T-helper 2 cell treated with Interferon-gamma antibody and Interleukin-4, amounts not matched to agents 5 μg/mL and 100 μg/mL, for 36 hours (primary cell): ENCODE measurements around the gene CROCC2.

Experiments used
- DNase-seq: peaks from one replicate; pipeline ENCODE4 v3.0.0; 2021; ENCODE audit warnings: low spot score
- H3K27ac Mint-ChIP-seq: one replicate; pipeline ENCODE4 v1.8.0; 2021; ENCODE audit warnings: mild to moderate bottlenecking, mixed read lengths
- H3K27me3 Mint-ChIP-seq: one replicate; pipeline ENCODE4 v1.8.0; 2021; ENCODE audit warnings: low read depth, mixed read lengths
- H3K36me3 Mint-ChIP-seq: one replicate; pipeline ENCODE4 v1.8.0; 2021; ENCODE audit warnings: low read depth, mixed read lengths
- H3K4me1 Mint-ChIP-seq: one replicate; pipeline ENCODE4 v1.8.0; 2021; ENCODE audit warnings: low read depth, mixed read lengths
- H3K4me3 Mint-ChIP-seq: one replicate; pipeline ENCODE4 v1.8.0; 2022; ENCODE audit warnings: mild to moderate bottlenecking, moderate library complexity, mixed read lengths
- H3K9me3 Mint-ChIP-seq: one replicate; pipeline ENCODE4 v1.8.0; 2021; ENCODE audit warnings: mixed read lengths

CROCC2 gene

GRCh38 chr2:240925568-240926515 is 19.7 kb downstream of the CROCC2 start:
- no peaks in the 10 kb centered on the region for H3K27me3 Mint-ChIP-seq
- H3K27ac Mint-ChIP-seq, result no peak overlapping the region
- no peaks in the 10 kb centered on the region for H3K9me3 Mint-ChIP-seq
- H3K4me3 Mint-ChIP-seq, result no peak overlapping the region
- peaks cover 2% of the 10 kb centered on the region for H3K4me1 Mint-ChIP-seq
- DNase-seq, result no peak
- no peaks in the 10 kb centered on the region for H3K36me3 Mint-ChIP-seq

- Mint-ChIP-seq H3K27me3 (no peaks in the 10 kb centered on the region), H3K9me3 (no peaks in the 10 kb centered on the region), H3K36me3 (no peaks in the 10 kb centered on the region), H3K4me1 (peaks cover 2% of the 10 kb centered on the region), H3K27ac (no peak overlapping the region), H3K4me3 (no peak overlapping the region)
- DNase-seq, result no peak
Measured at GRCh38 chr2:240926516-240927389, 20.6 kb downstream of the CROCC2 start.

GRCh38 chr2:240927390-240927781 is 21.2 kb downstream of the CROCC2 start:
- no peak overlapping the region for H3K27ac Mint-ChIP-seq

GRCh38 chr2:240928476-240929363 is 22.6 kb downstream of the CROCC2 start:
- no peaks in the 10 kb centered on the region for H3K36me3 Mint-ChIP-seq
- DNase-seq, result no peak
- no peak overlapping the region for H3K27ac Mint-ChIP-seq
- H3K4me3 Mint-ChIP-seq, result no peak overlapping the region
- H3K27me3 Mint-ChIP-seq, result no peaks in the 10 kb centered on the region
- no peaks in the 10 kb centered on the region for H3K9me3 Mint-ChIP-seq
- H3K4me1 Mint-ChIP-seq, result peaks cover 2% of the 10 kb centered on the region

More at GRCh38 chr2:240927390-240927781, 21.2 kb downstream of the CROCC2 start:
- Mint-ChIP-seq H3K4me1 (peaks cover 2% of the 10 kb centered on the region), H3K4me3 (no peak overlapping the region), H3K27me3 (no peaks in the 10 kb centered on the region), H3K36me3 (no peaks in the 10 kb centered on the region), H3K9me3 (no peaks in the 10 kb centered on the region)
- no peak for DNase-seq

GRCh38 chr2:240929364-240930095 is 23.4 kb downstream of the CROCC2 start:
- no peaks in the 10 kb centered on the region for H3K27me3 Mint-ChIP-seq
- no peak overlapping the region for H3K4me3 Mint-ChIP-seq
- no peak for DNase-seq
- H3K36me3 Mint-ChIP-seq, result no peaks in the 10 kb centered on the region
- H3K27ac Mint-ChIP-seq, result no peak overlapping the region
- peaks cover 2% of the 10 kb centered on the region for H3K4me1 Mint-ChIP-seq
- H3K9me3 Mint-ChIP-seq, result no peaks in the 10 kb centered on the region

GRCh38 chr2:240930096-240930630 is 24.0 kb downstream of the CROCC2 start:
- no peaks in the 10 kb centered on the region for H3K9me3 Mint-ChIP-seq

GRCh38 chr2:240930631-240931318 is 24.6 kb downstream of the CROCC2 start:
- no peaks in the 10 kb centered on the region for H3K36me3 Mint-ChIP-seq
- DNase-seq, result no peak
- H3K4me1 Mint-ChIP-seq, result peaks cover 2% of the 10 kb centered on the region
- no peak overlapping the region for H3K27ac Mint-ChIP-seq
- H3K9me3 Mint-ChIP-seq, result no peaks in the 10 kb centered on the region
- H3K4me3 Mint-ChIP-seq, result no peak overlapping the region
- no peaks in the 10 kb centered on the region for H3K27me3 Mint-ChIP-seq

More at GRCh38 chr2:240930096-240930630, 24.0 kb downstream of the CROCC2 start:
- no peak for DNase-seq
- Mint-ChIP-seq H3K4me3 (no peak overlapping the region), H3K27ac (no peak overlapping the region), H3K4me1 (peaks cover 2% of the 10 kb centered on the region), H3K36me3 (no peaks in the 10 kb centered on the region), H3K27me3 (no peaks in the 10 kb centered on the region)

GRCh38 chr2:240931319-240931949 is 25.3 kb downstream of the CROCC2 start:
- no peaks in the 10 kb centered on the region for H3K9me3 Mint-ChIP-seq
- no peak for DNase-seq

GRCh38 chr2:240932001-240932723 is 26.0 kb downstream of the CROCC2 start:
- H3K27ac Mint-ChIP-seq, result no peak overlapping the region
- H3K9me3 Mint-ChIP-seq, result no peaks in the 10 kb centered on the region
- H3K4me3 Mint-ChIP-seq, result no peak overlapping the region
- H3K27me3 Mint-ChIP-seq, result no peaks in the 10 kb centered on the region
- DNase-seq, result no peak
- no peaks in the 10 kb centered on the region for H3K36me3 Mint-ChIP-seq
- no peaks in the 10 kb centered on the region for H3K4me1 Mint-ChIP-seq

More at GRCh38 chr2:240931319-240931949, 25.3 kb downstream of the CROCC2 start:
- H3K36me3 Mint-ChIP-seq, result no peaks in the 10 kb centered on the region
- H3K27me3 Mint-ChIP-seq, result no peaks in the 10 kb centered on the region
- H3K4me3 Mint-ChIP-seq, result no peak overlapping the region
- H3K4me1 Mint-ChIP-seq, result peaks cover 2% of the 10 kb centered on the region
- no peak overlapping the region for H3K27ac Mint-ChIP-seq

GRCh38 chr2:240932724-240933047 is 26.6 kb downstream of the CROCC2 start:
- Mint-ChIP-seq H3K4me1 (no peaks in the 10 kb centered on the region), H3K27me3 (no peaks in the 10 kb centered on the region), H3K9me3 (no peaks in the 10 kb centered on the region), H3K27ac (no peak overlapping the region), H3K4me3 (no peak overlapping the region), H3K36me3 (no peaks in the 10 kb centered on the region)
- no peak for DNase-seq

GRCh38 chr2:240933048-240933965 is 27.2 kb downstream of the CROCC2 start:
- no peak overlapping the region for H3K27ac Mint-ChIP-seq
- H3K4me1 Mint-ChIP-seq, result no peaks in the 10 kb centered on the region
- DNase-seq, result no peak
- no peaks in the 10 kb centered on the region for H3K36me3 Mint-ChIP-seq
- no peaks in the 10 kb centered on the region for H3K9me3 Mint-ChIP-seq
- H3K27me3 Mint-ChIP-seq, result no peaks in the 10 kb centered on the region
- no peak overlapping the region for H3K4me3 Mint-ChIP-seq
